Measurements from ENCODE around the gene POLR2L. TPM values are rescaled to one million over a fixed set of nuclear protein-coding genes. Genes with fewer than 3 reads are reported as not detected.

Gene POLR2L
- total RNA-seq, 4 donors from 2014 or later: 45.6 to 90.3 (median 64.7) TPM

DNA sequence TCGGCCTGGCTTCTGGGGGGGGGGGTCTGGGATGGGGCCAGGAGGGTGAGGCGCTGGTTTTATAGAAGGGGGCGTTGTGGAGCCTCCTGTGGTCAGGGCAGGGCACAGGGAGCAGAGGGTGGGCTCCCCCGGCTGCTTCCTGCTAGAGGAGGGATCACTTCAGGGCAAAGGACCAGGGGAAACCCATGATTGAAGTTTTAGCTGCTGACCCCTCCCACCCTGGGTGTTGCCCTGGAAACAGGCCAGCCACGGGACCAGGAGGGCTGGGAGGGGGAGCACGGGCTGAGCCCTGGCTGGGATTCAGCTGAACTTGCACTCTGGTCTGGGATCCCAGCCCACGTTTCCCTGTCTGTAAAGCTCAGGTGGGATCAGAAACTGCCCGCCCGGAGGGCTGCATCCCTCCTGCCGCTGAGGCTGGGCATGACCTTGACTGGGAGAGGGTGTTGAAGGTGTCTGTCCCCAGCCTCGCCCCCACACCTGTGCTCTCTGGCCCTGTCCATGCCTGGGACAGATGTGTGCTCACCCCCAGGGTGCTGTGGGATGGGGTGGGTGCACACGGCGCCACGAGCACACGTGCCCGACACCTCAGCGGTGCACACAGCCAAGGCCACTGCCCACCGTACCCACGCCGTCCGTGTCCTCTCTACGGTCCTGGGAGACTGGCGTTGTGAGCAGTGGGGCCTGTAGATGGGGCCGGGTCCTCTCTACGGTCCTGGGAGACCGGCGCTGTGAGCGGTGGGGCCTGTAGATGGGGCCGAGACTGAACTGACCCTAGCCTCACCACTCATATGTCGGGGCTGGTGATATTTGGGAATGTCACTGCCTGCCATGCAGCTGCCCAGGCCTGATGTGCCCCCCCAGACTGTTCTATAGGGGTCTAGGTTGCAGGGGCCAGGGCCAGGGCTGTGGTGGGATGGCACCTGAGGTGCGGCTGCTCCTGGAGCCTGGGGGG lies 2.6 kb upstream of the POLR2L start:
- intact Hi-C loops (cut with DNase I): loop anchor here (5.0 kb wide), 1 partner anchor 207 kb away; no protein-coding TSS in a partner anchor
- TF ChIP-seq, protein P1, sequence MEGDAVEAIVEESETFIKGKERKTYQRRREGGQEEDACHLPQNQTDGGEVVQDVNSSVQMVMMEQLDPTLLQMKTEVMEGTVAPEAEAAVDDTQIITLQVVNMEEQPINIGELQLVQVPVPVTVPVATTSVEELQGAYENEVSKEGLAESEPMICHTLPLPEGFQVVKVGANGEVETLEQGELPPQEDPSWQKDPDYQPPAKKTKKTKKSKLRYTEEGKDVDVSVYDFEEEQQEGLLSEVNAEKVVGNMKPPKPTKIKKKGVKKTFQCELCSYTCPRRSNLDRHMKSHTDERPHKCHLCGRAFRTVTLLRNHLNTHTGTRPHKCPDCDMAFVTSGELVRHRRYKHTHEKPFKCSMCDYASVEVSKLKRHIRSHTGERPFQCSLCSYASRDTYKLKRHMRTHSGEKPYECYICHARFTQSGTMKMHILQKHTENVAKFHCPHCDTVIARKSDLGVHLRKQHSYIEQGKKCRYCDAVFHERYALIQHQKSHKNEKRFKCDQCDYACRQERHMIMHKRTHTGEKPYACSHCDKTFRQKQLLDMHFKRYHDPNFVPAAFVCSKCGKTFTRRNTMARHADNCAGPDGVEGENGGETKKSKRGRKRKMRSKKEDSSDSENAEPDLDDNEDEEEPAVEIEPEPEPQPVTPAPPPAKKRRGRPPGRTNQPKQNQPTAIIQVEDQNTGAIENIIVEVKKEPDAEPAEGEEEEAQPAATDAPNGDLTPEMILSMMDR (IDR thresholded peaks at IDR 0.05): no peak
- no peak for TF ChIP-seq POLR2A (IDR thresholded peaks at IDR 0.05)
- H3K9me3 ChIP-seq: no peaks in the 10 kb centered on the region
- H3K4me3 ChIP-seq: peak overlapping the region; percentile 67 to 97 (median 87)
- peaks cover 51 to 91% (median 72%) of the 10 kb centered on the region in 3 donors for H3K4me1 ChIP-seq
- peak overlapping the region; percentile 88 to 98 (median 94) for H3K27ac ChIP-seq
- WGBS, 2 donors: 59% methylated on average over 11 of the region's 31 CpGs; no CpG with 5 or more reads in 1 of the 2 donors
- no peak for DNase-seq
- H3K36me3 ChIP-seq: peaks cover 3 to 8% (median 3%) of the 10 kb centered on the region in 3 donors
- H3K27me3 ChIP-seq: peaks cover 0 to 30% (median 3%) of the 10 kb centered on the region in 4 donors

- peak in 2 of 4 donors; percentile 50 to 58 for TF ChIP-seq POLR2A (IDR thresholded peaks at IDR 0.05)
- TF ChIP-seq, protein P1 (IDR thresholded peaks at IDR 0.05): no peak
- peaks cover 10 to 17% (median 12%) of the 10 kb centered on the region in 3 donors for H3K36me3 ChIP-seq
- no peaks in the 10 kb centered on the region for H3K9me3 ChIP-seq
- H3K4me1 ChIP-seq: peaks cover 48 to 92% (median 72%) of the 10 kb centered on the region in 3 donors
- WGBS, 2 donors: 0 to 8% methylated on average over 1 to 6 of the region's 25 CpGs
- H3K4me3 ChIP-seq: peak overlapping the region; percentile 67 to 97 (median 87)
- intact Hi-C loops (cut with DNase I): no loop called here
- no peak for DNase-seq
- peak overlapping the region; percentile 88 to 98 (median 94) for H3K27ac ChIP-seq
- peaks cover 0 to 21% (median 2%) of the 10 kb centered on the region in 4 donors for H3K27me3 ChIP-seq
These were observed 1.7 kb upstream of the POLR2L start for GRCh38 chr11:843818-844692.

GRCh38 chr11:843086-843734 lies 881 bp upstream of the POLR2L start:
- TF ChIP-seq, protein P1 (IDR thresholded peaks at IDR 0.05): no peak
- no peak for TF ChIP-seq POLR2A (IDR thresholded peaks at IDR 0.05)
- Histone ChIP-seq H3K9me3 (no peaks in the 10 kb centered on the region), H3K4me3 (peak overlapping the region; percentile 67 to 97 (median 87)), H3K27me3 (peaks cover 0 to 13% (median 0%) of the 10 kb centered on the region in 4 donors), H3K4me1 (peaks cover 45 to 92% (median 67%) of the 10 kb centered on the region in 3 donors), H3K27ac (peak overlapping the region; percentile 88 to 98 (median 94)), H3K36me3 (peaks cover 13 to 25% (median 18%) of the 10 kb centered on the region in 3 donors)
- 0% methylated on average over 6 of the region's 53 CpGs; no CpG with 5 or more reads in 1 of the 2 donors for WGBS, 2 donors
- DNase-seq: no peak
- intact Hi-C loops (cut with DNase I): no loop called here

DNA sequence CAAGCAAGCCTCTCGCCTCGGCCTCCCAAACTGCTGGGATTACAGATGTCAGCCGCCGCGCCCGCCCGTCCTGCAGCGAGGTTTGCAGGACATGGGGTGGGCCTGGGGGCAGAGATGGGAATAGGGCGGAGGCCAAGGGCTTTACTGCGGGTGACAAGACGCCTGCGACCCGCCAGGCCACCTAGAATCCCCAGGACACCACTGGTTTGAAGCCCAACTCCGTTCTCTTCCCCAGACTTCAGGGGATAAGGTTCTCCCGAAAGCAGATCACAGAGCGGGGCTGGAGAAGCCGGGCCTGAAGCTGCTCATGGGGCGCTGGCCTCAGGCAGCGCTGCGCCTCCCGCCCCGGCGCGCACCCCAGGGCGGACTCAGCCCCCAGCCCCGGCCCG lies 354 bp downstream of the POLR2L start:
- WGBS, 2 donors: 0% methylated on average over 2 of the region's 27 CpGs; no CpG with 5 or more reads in 1 of the 2 donors
- TF ChIP-seq POLR2A (IDR thresholded peaks at IDR 0.05): no peak
- TF ChIP-seq, protein P1 (IDR thresholded peaks at IDR 0.05): no peak
- peak overlapping the region; percentile 67 to 97 (median 87) for H3K4me3 ChIP-seq
- peaks cover 43 to 92% (median 59%) of the 10 kb centered on the region in 3 donors for H3K4me1 ChIP-seq
- peak overlapping the region; percentile 88 to 98 (median 94) for H3K27ac ChIP-seq
- no peaks in the 10 kb centered on the region for H3K9me3 ChIP-seq
- peaks cover 0 to 4% (median 0%) of the 10 kb centered on the region in 4 donors for H3K27me3 ChIP-seq
- intact Hi-C loops (cut with DNase I): no loop called here
- H3K36me3 ChIP-seq: peaks cover 19 to 38% (median 23%) of the 10 kb centered on the region in 3 donors
- DNase-seq: no peak
